Endothelial cell of umbilical vein (primary cell): ENCODE results near the gene XPA. TPM values are rescaled to one million over a fixed set of nuclear protein-coding genes. Genes with fewer than 3 reads are reported as not detected.

Experiments
- BruUV-seq: library from RNA; stranded (reverse); fragments of 400-500 nt; replicated peaks from 2 replicates; lab custom pipeline; 2021; lab: Mats Ljungman, UMichigan
- CTCF ChIA-PET: fragments of 300-600, 350-600 bp; sonication (Branson Sonifier 250); formaldehyde crosslinking; loops from one replicate; lab custom pipeline; 2021; ENCODE audit warnings: antibody characterized with exemption, inconsistent platforms; lab: Charles Lee
- POLR2A ChIA-PET: fragments of 300-600, 350-600 bp; sonication (Branson Sonifier 250); formaldehyde crosslinking; loops from one replicate; lab custom pipeline; 2021; ENCODE audit warnings: antibody characterized with exemption, inconsistent platforms; lab: Charles Lee
- DNase-seq: peaks from one replicate; pipeline ENCODE4 v3.0.0-alpha.2; 2011; ENCODE audit warnings: low read depth, low spot score
- FAIRE-seq: peaks from 2 replicates; lab custom pipeline; 2011; peaks lifted over from hg19 to GRCh38; lab: Jason Lieb, UNC
- H2AFZ ChIP-seq: 2 replicates; pipeline ENCODE4 v1.6.0; 2012; ENCODE audit warnings: low read depth, low read length, control low read depth, inconsistent platforms
- H3K27ac ChIP-seq: 2 replicates; pipeline ENCODE4 v1.5.1; 2011; ENCODE audit warnings: low read depth, mild to moderate bottlenecking, control low read depth, low read length, moderate library complexity; ENCODE audit not compliant: insufficient read depth
- H3K27me3 ChIP-seq, 2 experiments: 2 replicates each; pipeline versions ENCODE4 v1.6.0 to v1.6.1; 2011; ENCODE audit warnings: low read length in 2 of 2, mixed read lengths in 1 of 2; ENCODE audit not compliant: control insufficient read depth in 2 of 2, insufficient read depth in 2 of 2
- H3K36me3 ChIP-seq, 2 experiments: 2 replicates in 1 of 2; 3 replicates in 1 of 2; pipeline ENCODE4 v1.5.1; 2011; ENCODE audit warnings: low read length in 2 of 2, mild to moderate bottlenecking in 1 of 2, moderate library complexity in 1 of 2; ENCODE audit not compliant: control insufficient read depth in 2 of 2, insufficient read depth in 2 of 2; ENCODE audit errors: extremely low read depth in 1 of 2
- H3K4me1 ChIP-seq: 3 replicates; pipeline ENCODE4 v1.5.1; 2011; ENCODE audit warnings: mild to moderate bottlenecking, low read length; ENCODE audit not compliant: control insufficient read depth, insufficient read depth; ENCODE audit errors: extremely low read depth
- H3K4me2 ChIP-seq: 2 replicates; pipeline ENCODE4 v1.6.1; 2011; ENCODE audit warnings: low read length, control low read depth, mixed read lengths; ENCODE audit not compliant: insufficient read depth
- H3K4me3 ChIP-seq, 3 experiments: fragments of 200-600 bp in 1 of 3; sonication (generic), shearing (Covaris generic) in 1 of 3; replicated peaks in 1 of 3; 2 replicates each; pipeline ENCODE4 v1.5.1; 2011 to 2016; ENCODE audit warnings: control low read depth in 3 of 3, low read length in 3 of 3, mild to moderate bottlenecking in 2 of 3, inconsistent platforms in 1 of 3, low read depth in 1 of 3, moderate library complexity in 1 of 3; ENCODE audit not compliant: insufficient read depth in 1 of 3
- H3K79me2 ChIP-seq: 2 replicates; pipeline ENCODE4 v1.6.0; 2012; ENCODE audit warnings: low read length, inconsistent platforms; ENCODE audit not compliant: control insufficient read depth, insufficient read depth
- H3K9ac ChIP-seq: replicated peaks from 2 replicates; pipeline ENCODE3; 2011; ENCODE audit warnings: low read length, control low read depth; ENCODE audit not compliant: insufficient read depth; ENCODE audit errors: extremely low read depth
- H3K9me1 ChIP-seq: replicated peaks from 3 replicates; pipeline ENCODE4 v1.6.0; 2011; ENCODE audit warnings: mild to moderate bottlenecking, low read length; ENCODE audit not compliant: control insufficient read depth, insufficient read depth; ENCODE audit errors: extremely low read depth
- H3K9me3 ChIP-seq: replicated peaks from 2 replicates; pipeline ENCODE4 v1.5.1; 2012; ENCODE audit warnings: low read length, inconsistent platforms; ENCODE audit not compliant: control insufficient read depth, insufficient read depth
- H4K20me1 ChIP-seq: replicated peaks from 2 replicates; pipeline ENCODE3; 2011; ENCODE audit warnings: mild to moderate bottlenecking, low read length; ENCODE audit not compliant: control insufficient read depth, insufficient read depth; ENCODE audit errors: extremely low read depth
- EZH2 ChIP-seq: IDR thresholded peaks from 2 replicates; pipeline ENCODE4 v1.6.1; 2012; ENCODE audit warnings: borderline replicate concordance, low read depth, mild to moderate bottlenecking, moderate library complexity, low read length, inconsistent platforms; ENCODE audit not compliant: severe bottlenecking
- FOS ChIP-seq: IDR thresholded peaks from 2 replicates; pipeline ENCODE4 v1.6.1; 2011; ENCODE audit warnings: mild to moderate bottlenecking, low read length, moderate library complexity, borderline replicate concordance; ENCODE audit not compliant: insufficient read depth
- GATA2 ChIP-seq: IDR thresholded peaks from 2 replicates; pipeline ENCODE4 v1.7.0; 2011; ENCODE audit warnings: low read depth, mild to moderate bottlenecking, moderate library complexity, mixed read lengths, low read length; ENCODE audit not compliant: insufficient read length, insufficient read depth
- JUN ChIP-seq: IDR thresholded peaks from 2 replicates; pipeline ENCODE4 v1.6.1; 2011; ENCODE audit warnings: borderline replicate concordance, low read depth; ENCODE audit not compliant: insufficient read length, insufficient read depth
- MAX ChIP-seq: IDR thresholded peaks from 2 replicates; pipeline ENCODE4 v1.6.1; 2011; ENCODE audit not compliant: insufficient read depth, insufficient read length
- MYC ChIP-seq: IDR thresholded peaks from one replicate; pipeline ENCODE4 v1.6.1; 2011; ENCODE audit warnings: mild to moderate bottlenecking, low read depth, low read length
- POLR2A ChIP-seq: IDR thresholded peaks from 2 replicates; pipeline ENCODE4 v1.6.1; 2012; ENCODE audit warnings: low read depth, mild to moderate bottlenecking, control low read depth, low read length
- POLR2AphosphoS5 ChIP-seq: IDR thresholded peaks from 2 replicates; pipeline ENCODE4 v1.6.1; 2012; ENCODE audit warnings: low read depth, mild to moderate bottlenecking, control low read depth, low read length, moderate library complexity; ENCODE audit not compliant: insufficient read depth
- dilution Hi-C: fragments of 300-500 bp; cut with MboI; formaldehyde crosslinking; loops from one replicate; pipeline ENCODE4 v1.15.0; 2019; ENCODE audit warnings: low sequenced_read_pairs; ENCODE audit not compliant: extremely low pct_ligation_motif_present
- intact Hi-C: fragments of 100-400 bp; cut with micrococcal nuclease; formaldehyde crosslinking; loops from one replicate; pipeline ENCODE4 v1.10.0; 2022
- polyA plus RNA-seq, 4 experiments: library from polyadenylated mRNA; depleted of rRNA in 3 of 4; stranded (reverse) in 3 of 4; unstranded in 1 of 4; fragments of >200 nt; gene quantifications; 2 replicates each; pipeline versions ENCODE4 v1.2.1 to v1.2.3, GENCODE V29; 2011 to 2012; ENCODE audit warnings: missing spikeins in 1 of 4
- total RNA-seq: library from RNA; stranded (reverse); gene quantifications from 2 replicates; pipeline ENCODE4 v1.2.3, GENCODE V29; 2021
- TF ChIP-seq, protein P1 (sequence below), 2 donors: IDR thresholded peaks; 1 replicate in 1 of 2; 2 replicates in 1 of 2; pipeline ENCODE4 v1.5.1; 2011; ENCODE audit warnings: low read length in 2 of 2, mild to moderate bottlenecking in 2 of 2, moderate library complexity in 2 of 2, control low read depth in 1 of 2, inconsistent platforms in 1 of 2, low read depth in 1 of 2; ENCODE audit not compliant: insufficient read depth in 1 of 2; ENCODE audit errors: extremely low read depth in 1 of 2

Gene XPA
- total and polyA plus RNA-seq, 2 donors (not counting 3 experiments of a cell fraction or from before 2014, with no cell fraction given): 3.6 to 21.1 TPM

DNA sequence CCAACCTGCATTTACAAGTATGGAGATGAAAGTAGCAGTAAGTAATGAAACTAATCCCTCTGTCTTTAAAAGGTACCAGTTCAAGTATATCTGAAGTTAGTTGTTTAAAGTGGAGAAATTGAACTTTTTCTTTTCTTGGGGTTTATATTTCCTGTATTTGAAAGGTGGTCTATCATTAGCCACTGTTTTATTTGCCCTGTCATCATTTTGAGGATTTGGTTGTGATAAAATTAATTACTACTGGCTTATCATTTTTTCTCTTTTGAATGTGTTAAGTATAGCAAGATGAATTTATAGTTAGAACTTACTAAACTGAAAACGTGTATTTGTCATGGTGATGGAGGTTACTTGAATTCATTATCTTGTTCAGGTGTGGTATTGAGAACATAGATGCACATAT, 38.4 kb downstream of the XPA start:
- TF ChIP-seq POLR2A (no peak), POLR2AphosphoS5 (no peak), MAX (no peak), JUN (no peak), FOS (no peak), EZH2 (no peak), GATA2 (no peak), MYC (no peak)
- TF ChIP-seq, protein P1, sequence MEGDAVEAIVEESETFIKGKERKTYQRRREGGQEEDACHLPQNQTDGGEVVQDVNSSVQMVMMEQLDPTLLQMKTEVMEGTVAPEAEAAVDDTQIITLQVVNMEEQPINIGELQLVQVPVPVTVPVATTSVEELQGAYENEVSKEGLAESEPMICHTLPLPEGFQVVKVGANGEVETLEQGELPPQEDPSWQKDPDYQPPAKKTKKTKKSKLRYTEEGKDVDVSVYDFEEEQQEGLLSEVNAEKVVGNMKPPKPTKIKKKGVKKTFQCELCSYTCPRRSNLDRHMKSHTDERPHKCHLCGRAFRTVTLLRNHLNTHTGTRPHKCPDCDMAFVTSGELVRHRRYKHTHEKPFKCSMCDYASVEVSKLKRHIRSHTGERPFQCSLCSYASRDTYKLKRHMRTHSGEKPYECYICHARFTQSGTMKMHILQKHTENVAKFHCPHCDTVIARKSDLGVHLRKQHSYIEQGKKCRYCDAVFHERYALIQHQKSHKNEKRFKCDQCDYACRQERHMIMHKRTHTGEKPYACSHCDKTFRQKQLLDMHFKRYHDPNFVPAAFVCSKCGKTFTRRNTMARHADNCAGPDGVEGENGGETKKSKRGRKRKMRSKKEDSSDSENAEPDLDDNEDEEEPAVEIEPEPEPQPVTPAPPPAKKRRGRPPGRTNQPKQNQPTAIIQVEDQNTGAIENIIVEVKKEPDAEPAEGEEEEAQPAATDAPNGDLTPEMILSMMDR (IDR thresholded peaks at IDR 0.05; ENCODE audit: extremely low read depth in 1 of 2, insufficient read depth in 1 of 2, low read depth in 1 of 2, low read length in 2 of 2): no peak
- H3K4me3 ChIP-seq: no peak overlapping the region
- H3K36me3 ChIP-seq: peaks cover 17 to 19% of the 10 kb centered on the region in 2 experiments
- no peaks in the 10 kb centered on the region for H4K20me1 ChIP-seq
- no peak for DNase-seq
- CTCF ChIA-PET: no interaction called here
- no peak overlapping the region for H3K9ac ChIP-seq
- H3K4me2 ChIP-seq: no peak overlapping the region
- no peak overlapping the region for H2AFZ ChIP-seq
- no TSS peak for BruUV-seq
- no peaks in the 10 kb centered on the region for H3K79me2 ChIP-seq
- H3K4me1 ChIP-seq: no peaks in the 10 kb centered on the region
- no peak overlapping the region for H3K27ac ChIP-seq
- no peaks in the 10 kb centered on the region for H3K9me1 ChIP-seq
- dilution Hi-C loops: no loop called here
- intact Hi-C loops: no loop called here
- no peaks in the 10 kb centered on the region for H3K9me3 ChIP-seq
- POLR2A ChIA-PET: no interaction called here
- H3K27me3 ChIP-seq: no peaks in the 10 kb centered on the region
- FAIRE-seq: no peak
